HEK293 (cell line): ENCODE results near the gene PARD6B.

Experiments
- CTCF ChIA-PET: fragments of 350-600 bp; formaldehyde crosslinking; extraction: SDS; loops from one replicate; lab custom pipeline; 2021; ENCODE audit warnings: antibody characterized with exemption; lab: Yijun Ruan, JAX
- POLR2A ChIA-PET: fragments of 300-600 bp; formaldehyde crosslinking; extraction: SDS; loops from one replicate; lab custom pipeline; 2020; ENCODE audit warnings: antibody characterized with exemption, inconsistent platforms; lab: Yijun Ruan, JAX
- H3K27ac ChIP-seq: fragments of 200-500 bp; sonication (Bioruptor generic); 2 replicates; pipeline ENCODE4 v1.5.1; 2014; ENCODE audit warnings: low read depth, low read length, control low read depth, inconsistent platforms; ENCODE audit errors: extremely low read depth
- H3K36me3 ChIP-seq, 2 experiments: fragments of 200-500 bp in 1 of 2; sonication (Bioruptor generic) in 1 of 2; 1 replicate in 1 of 2; 2 replicates in 1 of 2; pipeline ENCODE4 v1.5.1; 2014 to 2017; ENCODE audit warnings: inconsistent platforms in 2 of 2, low read length in 2 of 2; ENCODE audit not compliant: control insufficient read depth in 2 of 2, insufficient read depth in 1 of 2
- H3K4me1 ChIP-seq: fragments of 200-500 bp; sonication (Bioruptor generic); 2 replicates; pipeline ENCODE4 v1.5.1; 2014; ENCODE audit warnings: mild to moderate bottlenecking, low read length, inconsistent platforms; ENCODE audit not compliant: control insufficient read depth, insufficient read depth
- H3K4me3 ChIP-seq: 2 replicates; pipeline ENCODE4 v1.5.1; 2011; ENCODE audit warnings: low read depth, mild to moderate bottlenecking, control low read depth, low read length, moderate library complexity
- H3K9me3 ChIP-seq: fragments of 200-500 bp; sonication (Bioruptor generic); 2 replicates; pipeline ENCODE4 v1.5.1; 2014; ENCODE audit warnings: low read depth, low read length, inconsistent platforms; ENCODE audit not compliant: control insufficient read depth, insufficient read depth
- HOXC10 ChIP-seq: sonication (generic); formaldehyde crosslinking; IDR thresholded peaks from 2 replicates; pipeline ENCODE4 v1.8.1; 2023; ENCODE audit warnings: mild to moderate bottlenecking, missing genetic modification reagents
- KLF10 ChIP-seq: fragments of 450-650 bp; IDR thresholded peaks from 2 replicates; pipeline ENCODE4 v1.5.1; 2018; ENCODE audit warnings: missing biosample characterization, mild to moderate bottlenecking, missing genetic modification characterization
- KLF9 ChIP-seq: fragments of 450-650 bp; formaldehyde crosslinking; IDR thresholded peaks from 2 replicates; pipeline ENCODE4 v1.5.1; 2016; ENCODE audit warnings: missing biosample characterization, missing genetic modification characterization, low read depth
- WT1 ChIP-seq: fragments of 450-650 bp; formaldehyde crosslinking; IDR thresholded peaks from 2 replicates; pipeline ENCODE4 v1.5.1; 2016; ENCODE audit warnings: missing biosample characterization, missing genetic modification characterization
- ZEB2 ChIP-seq: fragments of 450-650 bp; formaldehyde crosslinking; IDR thresholded peaks from 2 replicates; pipeline ENCODE4 v1.5.1; 2016; ENCODE audit warnings: missing biosample characterization, missing genetic modification characterization
- ZFP3 ChIP-seq: fragments of 450-650 bp; formaldehyde crosslinking; IDR thresholded peaks from 2 replicates; pipeline ENCODE4 v1.5.1; 2016; ENCODE audit warnings: low read depth, missing biosample characterization, missing genetic modification characterization
- ZFP37 ChIP-seq: fragments of 450-650 bp; formaldehyde crosslinking; IDR thresholded peaks from 2 replicates; pipeline ENCODE4 v1.5.1; 2016; ENCODE audit warnings: missing biosample characterization, missing genetic modification characterization
- ZFP41 ChIP-seq: fragments of 450-650 bp; formaldehyde crosslinking; IDR thresholded peaks from 2 replicates; pipeline ENCODE4 v1.5.1; 2016; ENCODE audit warnings: missing biosample characterization, missing genetic modification characterization, borderline replicate concordance
- ZNF121 ChIP-seq: fragments of 450-650 bp; formaldehyde crosslinking; IDR thresholded peaks from 2 replicates; pipeline ENCODE4 v1.5.1; 2016; ENCODE audit warnings: missing biosample characterization, missing genetic modification characterization
- ZNF169 ChIP-seq: fragments of 450-650 bp; formaldehyde crosslinking; IDR thresholded peaks from 2 replicates; pipeline ENCODE4 v1.5.1; 2016; ENCODE audit warnings: missing biosample characterization, missing genetic modification characterization
- ZNF174 ChIP-seq: fragments of 450-650 bp; formaldehyde crosslinking; IDR thresholded peaks from 2 replicates; pipeline ENCODE4 v1.5.0; 2017; ENCODE audit warnings: missing biosample characterization, mild to moderate bottlenecking, missing genetic modification characterization
- ZNF184 ChIP-seq: fragments of 450-650 bp; IDR thresholded peaks from 2 replicates; pipeline ENCODE4 v1.5.1; 2018; ENCODE audit warnings: missing biosample characterization, mild to moderate bottlenecking, missing genetic modification characterization
- ZNF223 ChIP-seq: fragments of 450-650 bp; formaldehyde crosslinking; IDR thresholded peaks from 2 replicates; pipeline ENCODE4 v1.5.1; 2016; ENCODE audit warnings: missing biosample characterization, missing genetic modification characterization
- ZNF248 ChIP-seq: fragments of 450-650 bp; formaldehyde crosslinking; IDR thresholded peaks from 2 replicates; pipeline ENCODE4 v1.5.1; 2017; ENCODE audit warnings: missing biosample characterization, missing genetic modification characterization
- ZNF426 ChIP-seq: fragments of 450-650 bp; formaldehyde crosslinking; IDR thresholded peaks from 2 replicates; pipeline ENCODE4 v1.5.1; 2017; ENCODE audit warnings: missing biosample characterization, missing genetic modification characterization, mild to moderate bottlenecking, inconsistent platforms, moderate library complexity
- ZNF510 ChIP-seq: fragments of 450-650 bp; formaldehyde crosslinking; IDR thresholded peaks from 2 replicates; pipeline ENCODE4 v1.5.1; 2018; ENCODE audit warnings: mild to moderate bottlenecking, missing genetic modification characterization, missing biosample characterization; ENCODE audit not compliant: insufficient replicate concordance
- ZNF558 ChIP-seq: fragments of 450-650 bp; formaldehyde crosslinking; IDR thresholded peaks from 2 replicates; pipeline ENCODE4 v1.5.1; 2016; ENCODE audit warnings: missing biosample characterization, missing genetic modification characterization
- ZNF629 ChIP-seq: fragments of 450-650 bp; formaldehyde crosslinking; IDR thresholded peaks from 2 replicates; pipeline ENCODE4 v1.5.1; 2017; ENCODE audit warnings: missing biosample characterization, missing genetic modification characterization
- ZNF664 ChIP-seq: fragments of 450-650 bp; formaldehyde crosslinking; IDR thresholded peaks from 2 replicates; pipeline ENCODE4 v1.5.1; 2016; ENCODE audit warnings: missing biosample characterization, missing genetic modification characterization
- ZNF670 ChIP-seq: fragments of 450-650 bp; formaldehyde crosslinking; IDR thresholded peaks from 2 replicates; pipeline ENCODE4 v1.5.1; 2016; ENCODE audit warnings: missing biosample characterization, missing genetic modification characterization, low read depth
- ZNF677 ChIP-seq: fragments of 450-650 bp; IDR thresholded peaks from 2 replicates; pipeline ENCODE4 v1.5.0; 2018; ENCODE audit warnings: missing biosample characterization, mild to moderate bottlenecking, missing genetic modification characterization, moderate library complexity
- ZNF701 ChIP-seq: fragments of 450-650 bp; formaldehyde crosslinking; IDR thresholded peaks from 2 replicates; pipeline ENCODE4 v1.5.1; 2016; ENCODE audit warnings: missing biosample characterization, missing genetic modification characterization
- ZNF707 ChIP-seq: fragments of 450-650 bp; formaldehyde crosslinking; IDR thresholded peaks from 2 replicates; pipeline ENCODE4 v1.5.1; 2016; ENCODE audit warnings: missing biosample characterization, missing genetic modification characterization
- ZNF747 ChIP-seq: fragments of 450-650 bp; formaldehyde crosslinking; IDR thresholded peaks from 2 replicates; pipeline ENCODE4 v1.5.1; 2016; ENCODE audit warnings: missing biosample characterization, missing genetic modification characterization
- ZNF76 ChIP-seq: fragments of 450-650 bp; formaldehyde crosslinking; IDR thresholded peaks from 2 replicates; pipeline ENCODE4; 2016; ENCODE audit warnings: low read depth, missing biosample characterization, missing genetic modification characterization, borderline replicate concordance
- ZNF791 ChIP-seq: fragments of 450-650 bp; formaldehyde crosslinking; IDR thresholded peaks from 2 replicates; pipeline ENCODE4 v1.5.1; 2016; ENCODE audit warnings: missing biosample characterization, missing genetic modification characterization
- TF ChIP-seq, protein P1 (sequence below): fragments of 450-650 bp; formaldehyde crosslinking; IDR thresholded peaks from 2 replicates; pipeline ENCODE4; 2016; ENCODE audit warnings: missing biosample characterization, missing genetic modification characterization
- TF ChIP-seq, protein P2 (sequence below): fragments of 450-650 bp; formaldehyde crosslinking; optimal IDR thresholded peaks from 2 replicates; pipeline ENCODE3; 2016; ENCODE audit warnings: missing biosample characterization, mild to moderate bottlenecking, missing genetic modification characterization
- TF ChIP-seq, protein P3 (sequence below): fragments of 450-650 bp; formaldehyde crosslinking; IDR thresholded peaks from 2 replicates; pipeline ENCODE4 v1.5.1; 2016; ENCODE audit warnings: missing biosample characterization, missing genetic modification characterization
- TF ChIP-seq, protein P4 (sequence below): sonication (generic); formaldehyde crosslinking; IDR thresholded peaks from 2 replicates; pipeline ENCODE4 v1.8.1; 2022; ENCODE audit warnings: mild to moderate bottlenecking, moderate library complexity, missing genetic modification reagents
- TF ChIP-seq, protein P5 (sequence below): fragments of 450-650 bp; formaldehyde crosslinking; IDR thresholded peaks from 2 replicates; pipeline ENCODE4 v1.5.1; 2017; ENCODE audit warnings: missing biosample characterization, mild to moderate bottlenecking, missing genetic modification characterization, moderate library complexity

PARD6B gene

DNA sequence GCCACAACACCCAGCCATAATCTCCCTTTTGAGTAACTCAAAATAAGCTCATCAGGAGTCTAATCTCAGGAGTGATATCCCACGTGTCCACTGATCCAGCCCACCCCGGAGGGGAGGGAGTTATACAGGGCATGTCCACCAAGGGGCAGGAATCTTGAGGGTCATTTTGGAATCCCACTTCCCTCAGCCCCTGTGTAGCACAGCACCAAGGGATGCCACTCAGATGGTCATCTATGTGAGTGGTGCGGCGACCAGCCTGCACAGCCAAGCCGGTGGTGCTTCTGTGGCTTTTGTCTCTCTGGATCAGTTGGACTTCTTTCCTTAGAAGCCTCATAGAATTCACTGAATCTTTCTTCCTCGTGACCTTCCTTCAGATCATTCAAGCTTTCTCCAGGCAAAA lies 52.5 kb downstream of the PARD6B start (continued):
- no peak for TF ChIP-seq ZNF510 (tag by site-specific recombination)
- no peak for TF ChIP-seq ZFP37 (tag by site-specific recombination)
- no peak for TF ChIP-seq ZNF426
- TF ChIP-seq, protein P1, sequence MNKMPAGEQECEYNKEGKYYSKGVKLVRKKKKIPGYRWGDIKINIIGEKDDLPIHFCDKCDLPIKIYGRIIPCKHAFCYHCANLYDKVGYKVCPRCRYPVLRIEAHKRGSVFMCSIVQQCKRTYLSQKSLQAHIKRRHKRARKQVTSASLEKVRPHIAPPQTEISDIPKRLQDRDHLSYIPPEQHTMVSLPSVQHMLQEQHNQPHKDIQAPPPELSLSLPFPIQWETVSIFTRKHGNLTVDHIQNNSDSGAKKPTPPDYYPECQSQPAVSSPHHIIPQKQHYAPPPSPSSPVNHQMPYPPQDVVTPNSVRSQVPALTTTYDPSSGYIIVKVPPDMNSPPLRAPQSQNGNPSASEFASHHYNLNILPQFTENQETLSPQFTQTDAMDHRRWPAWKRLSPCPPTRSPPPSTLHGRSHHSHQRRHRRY (tag by site-specific recombination), result no peak

DNA sequence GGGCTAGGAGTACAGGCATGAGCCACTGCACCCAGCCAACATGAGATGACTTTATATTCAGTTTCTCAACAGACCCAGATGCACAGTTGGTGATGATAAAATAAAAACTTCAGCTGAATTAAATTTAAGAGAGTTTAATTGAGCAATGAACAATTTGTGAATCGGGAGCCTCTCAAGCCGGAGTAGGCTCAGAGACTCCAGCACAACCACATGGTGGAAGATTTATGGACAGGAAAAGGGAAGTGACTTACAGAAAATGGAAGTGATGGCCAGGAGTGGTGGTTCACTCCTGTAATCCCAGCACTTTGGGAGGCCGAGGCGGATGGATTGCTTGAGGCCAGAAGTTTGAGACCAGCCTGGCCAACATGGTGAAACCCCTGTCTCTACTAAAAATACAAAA lies 53.1 kb downstream of the PARD6B start:
- ChIA-PET CTCF (interaction anchor here (0.6 to 3.1 kb wide), 5 partner anchors 10 to 158 kb away, joined by 4 to 10 read pairs (median 5); partner anchors contain the start of gene BCAS4), POLR2A (interaction anchor here (0.7 kb wide), 1 partner anchor 11 kb away, joined by 4 read pairs; no protein-coding TSS in a partner anchor)
- no peak for TF ChIP-seq ZFP37 (tag by site-specific recombination)
- no peak for TF ChIP-seq ZNF664 (tag by site-specific recombination)
- TF ChIP-seq ZNF677 (tag by site-specific recombination), result no peak
- TF ChIP-seq ZNF121 (tag by site-specific recombination), result no peak
- no peak for TF ChIP-seq ZNF169 (tag by site-specific recombination)
- TF ChIP-seq ZNF248 (tag by site-specific recombination), result no peak
- TF ChIP-seq ZNF174 (tag by site-specific recombination), result no peak
- TF ChIP-seq ZNF76, result no peak
- no peak for TF ChIP-seq ZNF701 (tag by site-specific recombination)
- TF ChIP-seq ZNF707 (tag by site-specific recombination), result no peak
- no peak for TF ChIP-seq KLF10 (tag by site-specific recombination)
- TF ChIP-seq, protein P2, sequence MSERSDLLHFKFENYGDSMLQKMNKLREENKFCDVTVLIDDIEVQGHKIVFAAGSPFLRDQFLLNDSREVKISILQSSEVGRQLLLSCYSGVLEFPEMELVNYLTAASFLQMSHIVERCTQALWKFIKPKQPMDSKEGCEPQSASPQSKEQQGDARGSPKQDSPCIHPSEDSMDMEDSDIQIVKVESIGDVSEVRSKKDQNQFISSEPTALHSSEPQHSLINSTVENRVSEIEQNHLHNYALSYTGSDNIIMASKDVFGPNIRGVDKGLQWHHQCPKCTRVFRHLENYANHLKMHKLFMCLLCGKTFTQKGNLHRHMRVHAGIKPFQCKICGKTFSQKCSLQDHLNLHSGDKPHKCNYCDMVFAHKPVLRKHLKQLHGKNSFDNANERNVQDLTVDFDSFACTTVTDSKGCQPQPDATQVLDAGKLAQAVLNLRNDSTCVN (tag by site-specific recombination), result no peak
- TF ChIP-seq ZNF558 (tag by site-specific recombination), result no peak
- no peak for TF ChIP-seq KLF9
- Histone ChIP-seq H3K9me3 (no peaks in the 10 kb centered on the region), H3K27ac (no peak overlapping the region), H3K4me3 (no peak overlapping the region), H3K36me3 (no peaks in the 10 kb centered on the region), H3K4me1 (no peaks in the 10 kb centered on the region)

DNA sequence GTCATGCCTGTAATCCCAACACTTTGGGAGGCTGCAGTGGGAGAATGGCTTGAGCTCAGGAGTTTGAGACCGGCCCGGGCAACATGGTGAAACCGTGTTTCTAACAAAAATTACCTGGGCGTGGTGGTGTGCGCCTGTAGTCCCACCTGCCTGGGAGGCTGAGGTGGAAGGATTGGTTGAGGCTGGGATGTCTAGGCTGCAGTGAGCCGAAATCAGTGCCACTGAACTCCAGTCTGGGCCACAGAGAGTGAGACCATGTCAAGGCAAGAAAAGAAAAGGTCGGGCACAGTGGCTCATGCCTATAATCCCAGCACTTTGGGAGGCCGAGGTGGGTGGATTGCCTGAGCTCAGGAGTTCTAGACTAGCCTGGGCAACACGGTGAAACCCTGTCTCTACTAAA lies 55.3 kb downstream of the PARD6B start:
- H3K9me3 ChIP-seq, result no peaks in the 10 kb centered on the region
- no peak overlapping the region for H3K4me3 ChIP-seq
- H3K27ac ChIP-seq, result no peak overlapping the region
- POLR2A ChIA-PET, result no interaction called here
- peaks cover 2% of the 10 kb centered on the region; the same call in 1 of the 2 replicates for H3K4me1 ChIP-seq
- CTCF ChIA-PET, result interaction anchor here (0.6 to 4.5 kb wide), 6 partner anchors 34 to 568 kb away, joined by 3 to 30 read pairs (median 6); no protein-coding TSS in a partner anchor
- no peaks in the 10 kb centered on the region for H3K36me3 ChIP-seq
- TF ChIP-seq ZNF184 (tag by site-specific recombination) (no peak), ZNF791 (tag by site-specific recombination) (no peak), ZEB2 (tag by site-specific recombination) (no peak), ZNF629 (no peak), ZFP3 (no peak), ZFP41 (tag by site-specific recombination) (no peak), ZNF747 (tag by site-specific recombination) (no peak), WT1 (no peak), HOXC10 (CRISPR knock-in tag) (no peak), ZNF670 (tag by site-specific recombination) (no peak), ZNF223 (no peak)
- TF ChIP-seq, protein P3, sequence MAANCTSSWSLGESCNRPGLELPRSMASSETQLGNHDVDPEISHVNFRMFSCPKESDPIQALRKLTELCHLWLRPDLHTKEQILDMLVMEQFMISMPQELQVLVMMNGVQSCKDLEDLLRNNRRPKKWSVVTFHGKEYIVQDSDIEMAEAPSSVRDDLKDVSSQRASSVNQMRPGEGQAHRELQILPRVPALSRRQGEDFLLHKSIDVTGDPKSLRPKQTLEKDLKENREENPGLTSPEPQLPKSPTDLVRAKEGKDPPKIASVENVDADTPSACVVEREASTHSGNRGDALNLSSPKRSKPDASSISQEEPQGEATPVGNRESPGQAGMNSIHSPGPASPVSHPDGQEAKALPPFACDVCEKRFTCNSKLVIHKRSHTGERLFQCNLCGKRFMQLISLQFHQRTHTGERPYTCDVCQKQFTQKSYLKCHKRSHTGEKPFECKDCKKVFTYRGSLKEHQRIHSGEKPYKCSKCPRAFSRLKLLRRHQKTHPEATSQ (tag by site-specific recombination), result no peak
- TF ChIP-seq, protein P4, sequence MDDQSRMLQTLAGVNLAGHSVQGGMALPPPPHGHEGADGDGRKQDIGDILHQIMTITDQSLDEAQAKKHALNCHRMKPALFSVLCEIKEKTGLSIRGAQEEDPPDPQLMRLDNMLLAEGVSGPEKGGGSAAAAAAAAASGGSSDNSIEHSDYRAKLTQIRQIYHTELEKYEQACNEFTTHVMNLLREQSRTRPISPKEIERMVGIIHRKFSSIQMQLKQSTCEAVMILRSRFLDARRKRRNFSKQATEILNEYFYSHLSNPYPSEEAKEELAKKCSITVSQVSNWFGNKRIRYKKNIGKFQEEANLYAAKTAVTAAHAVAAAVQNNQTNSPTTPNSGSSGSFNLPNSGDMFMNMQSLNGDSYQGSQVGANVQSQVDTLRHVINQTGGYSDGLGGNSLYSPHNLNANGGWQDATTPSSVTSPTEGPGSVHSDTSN, result no peak
- TF ChIP-seq, protein P5, sequence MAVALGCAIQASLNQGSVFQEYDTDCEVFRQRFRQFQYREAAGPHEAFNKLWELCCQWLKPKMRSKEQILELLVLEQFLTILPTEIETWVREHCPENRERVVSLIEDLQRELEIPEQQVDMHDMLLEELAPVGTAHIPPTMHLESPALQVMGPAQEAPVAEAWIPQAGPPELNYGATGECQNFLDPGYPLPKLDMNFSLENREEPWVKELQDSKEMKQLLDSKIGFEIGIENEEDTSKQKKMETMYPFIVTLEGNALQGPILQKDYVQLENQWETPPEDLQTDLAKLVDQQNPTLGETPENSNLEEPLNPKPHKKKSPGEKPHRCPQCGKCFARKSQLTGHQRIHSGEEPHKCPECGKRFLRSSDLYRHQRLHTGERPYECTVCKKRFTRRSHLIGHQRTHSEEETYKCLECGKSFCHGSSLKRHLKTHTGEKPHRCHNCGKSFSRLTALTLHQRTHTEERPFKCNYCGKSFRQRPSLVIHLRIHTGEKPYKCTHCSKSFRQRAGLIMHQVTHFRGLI (tag by site-specific recombination), result no peak
